Amniotic stem cell (primary cell): ENCODE data around the gene ALDH2.
"Not testable (repeated sequence)": the region's sequence is repeated elsewhere in the genome, so short reads cannot be mapped to it uniquely, and the experiment has no call there.

ENCODE experiments used
- DNase-seq: peaks from one replicate; lab custom pipeline; 2025; lab: John Stamatoyannopoulos, UW

The ALDH2 gene

DNA sequence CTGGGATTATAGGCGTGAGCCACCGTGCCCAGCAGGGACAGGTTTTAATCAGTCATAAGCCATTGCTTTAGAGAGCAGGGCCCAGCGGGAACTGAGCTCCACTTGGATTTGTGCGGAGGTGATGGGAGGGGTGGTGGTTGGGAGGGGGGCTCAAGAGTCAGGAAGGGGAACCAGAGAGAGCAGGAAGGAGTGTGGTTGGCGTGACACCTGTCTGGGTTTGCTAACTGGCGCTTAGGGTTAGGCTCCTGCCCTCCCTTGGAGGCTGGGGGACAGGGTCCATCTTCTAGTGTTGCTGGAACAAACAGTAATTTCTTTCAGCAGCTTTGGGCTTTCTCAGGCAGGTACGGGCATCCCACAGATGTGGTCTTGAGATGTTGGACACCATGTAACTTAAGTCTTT is 7.5 kb upstream of the ALDH2 start:
- no peak for DNase-seq

DNA sequence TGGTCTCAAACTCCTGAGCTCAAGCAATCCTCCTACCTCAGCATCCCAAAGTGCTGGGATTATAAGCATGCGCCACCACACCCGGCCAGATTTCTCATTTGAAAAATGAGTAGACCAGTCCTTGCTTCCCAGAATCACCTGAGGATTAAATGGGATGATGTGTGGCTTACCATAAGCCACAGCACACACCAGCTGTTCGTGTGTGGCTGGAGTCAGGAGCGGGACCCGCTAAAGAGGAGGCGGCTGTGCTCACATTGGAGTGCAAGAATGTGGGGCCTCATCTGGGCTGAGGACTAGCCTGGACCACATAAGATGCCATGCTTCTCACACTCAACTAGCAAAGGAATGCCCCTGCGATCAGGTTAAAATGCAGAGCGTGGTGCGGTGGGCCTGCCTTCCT is 6.7 kb upstream of the ALDH2 start:
- no peak for DNase-seq

DNA sequence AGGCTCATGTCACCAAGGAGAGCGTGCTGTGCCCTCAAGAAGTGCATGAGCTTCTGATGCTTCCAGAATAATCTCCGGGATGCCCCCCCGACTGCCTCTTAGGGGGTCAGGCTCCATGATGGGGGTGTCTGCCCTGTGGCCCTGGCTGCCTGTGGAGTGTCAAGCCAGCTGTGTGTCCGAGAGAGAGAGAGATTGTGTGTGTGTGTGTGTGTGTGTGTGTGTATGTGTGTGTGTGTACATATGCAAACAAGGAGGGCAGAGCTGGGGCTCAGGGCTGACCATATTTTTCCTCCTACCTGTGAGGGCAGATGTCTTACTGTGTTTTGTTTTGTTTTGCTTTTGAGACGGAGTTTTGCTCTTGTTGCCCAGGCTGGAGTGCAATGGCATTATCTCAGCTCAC is 5.6 kb upstream of the ALDH2 start:
- DNase-seq: no peak

DNA sequence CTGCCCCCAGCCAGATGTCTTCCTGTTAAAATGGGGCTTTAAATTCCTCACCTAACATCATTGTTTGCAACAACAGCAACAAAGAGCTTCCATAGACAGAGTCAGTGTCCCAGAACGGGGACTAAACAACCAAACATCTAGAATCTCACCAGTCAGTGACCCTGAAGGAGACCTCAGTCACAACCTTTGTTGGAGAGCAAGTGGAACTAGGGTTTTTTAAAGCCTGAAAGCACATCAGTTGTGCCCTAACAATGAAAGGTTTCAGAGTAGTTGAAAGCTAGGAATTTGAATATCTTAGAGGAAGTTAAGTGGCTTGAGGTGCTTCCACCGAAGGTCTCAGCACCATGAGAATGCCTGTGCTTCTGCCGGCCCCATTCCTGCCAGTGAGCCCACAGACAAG is 5.0 kb upstream of the ALDH2 start:
- DNase-seq: no peak

DNA sequence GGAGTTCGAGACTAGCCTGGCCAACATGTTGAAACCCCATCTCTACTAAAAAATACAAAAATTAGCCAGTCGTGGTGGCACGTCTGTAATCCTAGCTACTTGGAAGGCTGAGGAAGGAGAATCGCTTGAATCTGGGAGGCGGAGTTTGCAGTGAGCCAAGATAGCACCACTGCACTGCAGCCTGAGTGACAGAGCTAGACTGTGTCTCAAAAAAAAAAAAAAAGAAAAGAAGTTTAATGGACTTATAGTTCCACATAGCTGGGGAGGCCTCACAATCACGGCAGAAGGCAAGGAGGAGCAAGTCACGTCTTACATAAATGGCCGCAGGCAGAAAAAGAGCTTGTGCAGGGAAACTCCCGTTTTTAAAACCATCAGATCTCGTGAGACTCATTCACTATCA is 3.2 kb upstream of the ALDH2 start:
- DNase-seq: not testable (repeated sequence)

DNA sequence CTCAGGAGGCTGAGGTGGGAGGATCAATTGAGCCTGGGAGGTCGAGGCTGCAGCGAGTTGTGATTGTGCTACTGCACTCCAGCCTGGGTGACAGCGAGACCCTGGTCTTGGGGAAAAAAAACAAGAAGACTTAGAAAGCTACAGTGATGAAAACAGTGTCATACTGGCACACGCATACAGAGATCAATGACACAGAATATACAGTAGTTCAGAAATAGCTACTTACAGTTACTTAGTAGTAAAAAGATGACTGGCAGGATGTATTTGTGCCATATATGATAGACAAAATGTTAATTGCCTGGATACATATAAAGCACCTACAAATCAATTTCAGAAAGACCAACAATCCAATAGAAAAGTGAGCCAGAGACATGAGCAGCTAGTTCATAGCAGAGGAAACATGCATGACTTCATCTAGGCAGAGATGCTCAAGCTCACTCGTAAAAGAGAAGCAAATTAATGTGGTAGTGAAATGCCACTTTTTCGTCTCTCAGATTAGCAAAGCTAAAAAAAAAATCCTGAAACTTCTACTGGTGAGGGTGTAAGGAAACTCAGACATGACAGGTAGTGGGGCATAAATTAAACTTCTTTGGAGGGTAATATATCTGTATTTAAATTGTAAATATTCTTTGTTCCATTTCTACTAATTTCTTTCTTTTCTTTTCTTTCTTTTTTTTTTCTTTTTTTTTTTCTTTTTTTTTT is 2.5 kb upstream of the ALDH2 start:
- no peak for DNase-seq

DNA sequence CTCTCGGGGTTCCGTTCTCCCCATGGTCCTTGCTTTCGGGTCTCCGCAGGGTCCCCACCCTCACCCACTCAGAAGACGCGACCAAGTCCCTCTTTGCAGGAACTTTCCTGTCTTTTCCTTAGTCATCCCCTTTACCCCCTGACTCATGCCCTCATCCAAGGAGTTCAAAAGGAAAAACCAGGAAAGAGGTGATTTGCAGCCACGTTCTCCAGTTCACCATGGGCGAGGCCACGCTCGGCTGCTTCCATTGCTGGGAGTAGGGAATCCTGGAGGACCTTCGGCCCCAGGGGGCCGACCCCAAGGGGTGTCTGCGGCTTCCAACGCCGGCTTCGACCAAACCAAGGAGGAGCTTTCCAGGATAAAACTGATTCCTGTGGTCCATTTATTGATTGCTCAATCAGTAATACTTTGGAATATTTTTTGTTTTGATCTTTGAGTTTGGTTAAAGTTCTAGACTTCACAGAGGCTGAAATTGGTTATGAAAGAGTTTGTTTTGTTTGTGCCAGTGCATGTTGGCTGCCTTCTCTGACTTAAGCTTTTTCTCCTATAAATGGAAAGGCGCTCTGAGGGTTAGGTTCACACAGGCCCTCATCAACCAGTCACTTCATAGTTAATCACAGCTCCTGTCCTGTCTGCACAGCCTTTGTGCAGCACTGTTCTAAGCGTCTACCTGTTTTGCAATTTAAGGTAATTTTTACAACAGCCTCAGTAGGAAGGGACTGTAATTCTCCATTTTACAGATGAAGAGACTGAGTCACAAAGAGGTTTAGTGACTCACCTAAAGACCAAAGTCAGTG is 827 bp downstream of the ALDH2 start:
- no peak for DNase-seq

DNA sequence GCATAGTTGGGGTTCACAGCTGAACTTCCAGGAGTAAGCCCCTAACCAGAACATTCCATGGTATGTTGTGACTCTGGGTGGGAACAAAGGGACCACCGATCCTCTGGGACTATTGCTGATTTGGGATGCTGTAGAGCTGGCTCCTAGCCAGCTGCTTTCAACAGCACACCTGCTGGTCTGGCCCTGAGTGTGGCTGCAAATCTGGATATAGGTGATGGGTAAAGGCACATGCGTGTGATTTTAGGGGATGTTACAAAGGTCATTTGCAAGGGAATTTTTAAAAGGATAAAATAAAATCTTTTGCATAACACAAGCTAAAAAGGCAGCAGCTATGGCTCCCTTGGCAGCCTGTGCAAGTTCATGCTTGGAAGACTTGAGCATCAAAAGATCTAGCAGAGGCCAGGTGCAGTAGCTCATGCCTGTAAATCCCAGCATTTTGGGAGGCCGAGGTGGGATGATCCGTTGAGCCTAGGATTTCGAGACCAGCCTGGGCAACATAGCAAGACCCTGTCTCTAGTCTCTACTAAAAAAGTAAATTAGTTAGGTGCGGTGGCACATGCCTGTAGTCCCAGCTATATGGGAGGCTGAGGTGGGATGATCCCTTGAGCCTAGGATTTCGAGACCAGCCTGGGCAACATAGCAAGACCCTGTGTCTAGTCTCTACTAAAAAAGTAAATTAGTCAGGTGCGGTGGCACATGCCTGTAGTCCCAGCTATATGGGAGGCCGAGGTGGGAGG is 1.6 kb downstream of the ALDH2 start:
- no peak for DNase-seq

DNA sequence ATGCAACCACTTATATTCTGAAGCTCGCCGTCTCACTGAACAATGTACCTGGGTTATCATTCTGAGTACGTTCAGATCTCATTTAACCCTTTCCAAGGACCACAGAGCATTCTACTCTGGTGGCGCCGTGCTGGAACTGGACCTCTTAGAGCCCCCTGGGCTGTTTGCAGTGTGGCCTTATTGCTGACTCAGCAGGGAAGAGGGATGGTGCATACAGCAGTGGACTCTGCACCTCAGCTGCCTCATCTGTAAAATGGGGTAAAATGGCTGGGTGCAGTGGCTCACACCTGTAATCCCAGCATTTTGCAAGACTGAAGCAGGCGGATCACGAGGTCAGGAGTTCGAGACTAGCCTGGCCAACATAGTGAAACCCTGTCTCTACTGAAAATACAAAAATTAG is 2.9 kb downstream of the ALDH2 start:
- no peak for DNase-seq

DNA sequence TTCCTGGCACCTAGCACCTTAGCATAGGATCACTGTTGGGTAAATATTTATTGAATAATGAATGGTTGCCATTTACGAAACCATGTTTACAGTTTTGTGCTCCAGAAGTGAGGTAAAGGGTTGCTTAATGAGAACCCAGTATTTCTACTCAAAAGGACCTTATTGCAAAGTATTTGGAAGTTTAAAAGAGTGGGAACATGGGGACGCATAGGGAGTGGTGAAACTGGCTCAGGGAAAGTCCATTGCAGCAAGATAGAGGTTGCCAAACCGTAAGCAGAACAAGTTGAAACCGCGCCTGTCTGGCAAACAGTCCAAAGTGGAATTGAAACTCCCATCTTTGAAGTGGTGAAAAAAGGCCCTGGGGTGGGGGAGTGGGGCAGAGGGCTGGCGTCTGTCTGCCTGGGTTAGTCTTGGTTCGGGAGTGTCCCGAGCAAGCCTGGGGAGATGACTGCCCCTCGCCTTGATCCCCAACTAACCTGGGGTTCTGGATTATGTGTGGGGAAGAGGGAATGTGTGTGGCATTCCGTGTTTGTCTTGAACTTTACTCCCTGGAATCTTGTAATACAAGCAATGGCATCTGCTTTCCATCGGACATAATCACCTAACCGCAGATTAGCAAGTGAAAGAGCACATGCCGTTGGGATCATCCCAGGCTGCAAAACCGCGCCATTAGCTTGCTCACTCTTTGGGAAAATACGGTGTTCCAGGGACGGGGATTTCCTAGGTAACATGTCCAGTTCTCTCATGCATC is 7.2 kb downstream of the ALDH2 start:
- DNase-seq: peak; percentile 39

DNA sequence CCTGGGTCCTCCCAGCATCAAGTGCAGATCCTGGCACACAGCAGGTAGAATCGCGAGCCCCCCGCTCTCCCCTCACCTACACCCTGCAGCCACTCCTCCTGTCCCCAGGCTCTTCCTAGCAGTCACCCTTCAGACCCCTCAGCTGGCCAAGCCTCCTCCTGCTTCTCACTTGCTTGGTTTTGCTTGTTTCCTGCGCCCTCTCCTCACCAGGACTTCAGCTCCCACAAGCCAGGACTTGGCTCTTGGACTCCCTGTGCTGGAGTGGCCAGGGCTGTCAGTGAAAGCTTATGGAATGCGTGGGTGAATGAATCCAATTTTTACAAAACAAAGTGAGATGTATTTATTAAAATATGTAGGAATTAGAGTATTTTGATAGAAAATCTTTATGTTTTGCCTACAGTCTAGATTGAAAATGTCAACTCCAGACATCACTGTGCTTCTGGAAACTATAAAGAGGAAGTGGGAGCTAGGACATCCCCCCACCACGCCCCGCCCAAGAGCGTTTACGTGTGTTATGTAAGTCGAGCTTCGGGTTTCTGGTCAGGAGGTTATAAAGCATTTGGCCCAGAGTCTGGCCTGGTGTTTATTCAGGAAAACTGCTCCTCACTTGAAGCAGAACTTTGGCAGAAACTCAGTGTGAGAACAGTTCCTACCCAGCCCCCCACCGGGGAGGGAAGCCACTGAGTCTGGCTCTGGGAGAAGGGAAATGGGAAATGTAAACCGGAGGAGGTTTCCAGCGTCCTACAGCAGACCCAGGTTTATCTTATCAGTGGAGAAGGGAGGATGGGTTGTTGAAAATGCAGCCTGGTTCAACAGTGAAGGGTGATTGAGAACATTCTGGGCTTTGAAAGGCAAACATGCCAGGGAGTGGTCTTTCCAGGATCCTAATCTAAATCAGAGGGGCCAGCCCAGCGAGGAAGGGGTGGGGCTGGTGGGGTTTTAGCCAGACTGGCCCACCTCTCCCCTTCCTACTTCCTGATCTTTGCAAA is 8.8 kb downstream of the ALDH2 start:
- DNase-seq: no peak

DNA sequence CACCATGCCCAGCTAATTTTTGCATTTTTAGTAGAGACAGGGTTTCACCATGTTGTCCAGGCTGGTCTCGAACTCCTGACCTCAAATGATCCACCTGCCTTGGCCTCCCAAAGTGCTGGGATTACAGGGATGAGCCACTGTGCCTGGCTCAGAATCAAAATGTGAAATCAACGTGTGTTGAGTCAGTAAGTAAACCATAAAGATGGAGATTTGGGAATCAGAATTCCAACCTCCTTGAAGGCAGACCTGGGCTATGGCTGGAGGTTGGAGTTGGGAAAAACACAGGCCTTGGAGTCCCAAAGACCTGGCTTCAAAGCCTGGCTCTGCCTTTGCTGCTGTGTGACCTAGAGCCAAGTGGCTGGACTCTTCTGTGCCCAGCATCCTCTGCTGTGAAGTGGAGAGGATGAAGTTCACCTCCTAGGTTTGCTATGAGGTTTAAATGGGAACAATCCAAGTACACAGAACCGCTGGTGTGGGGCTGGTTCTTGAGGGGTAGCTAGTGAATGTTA is 10.2 kb downstream of the ALDH2 start:
- DNase-seq: no peak

DNA sequence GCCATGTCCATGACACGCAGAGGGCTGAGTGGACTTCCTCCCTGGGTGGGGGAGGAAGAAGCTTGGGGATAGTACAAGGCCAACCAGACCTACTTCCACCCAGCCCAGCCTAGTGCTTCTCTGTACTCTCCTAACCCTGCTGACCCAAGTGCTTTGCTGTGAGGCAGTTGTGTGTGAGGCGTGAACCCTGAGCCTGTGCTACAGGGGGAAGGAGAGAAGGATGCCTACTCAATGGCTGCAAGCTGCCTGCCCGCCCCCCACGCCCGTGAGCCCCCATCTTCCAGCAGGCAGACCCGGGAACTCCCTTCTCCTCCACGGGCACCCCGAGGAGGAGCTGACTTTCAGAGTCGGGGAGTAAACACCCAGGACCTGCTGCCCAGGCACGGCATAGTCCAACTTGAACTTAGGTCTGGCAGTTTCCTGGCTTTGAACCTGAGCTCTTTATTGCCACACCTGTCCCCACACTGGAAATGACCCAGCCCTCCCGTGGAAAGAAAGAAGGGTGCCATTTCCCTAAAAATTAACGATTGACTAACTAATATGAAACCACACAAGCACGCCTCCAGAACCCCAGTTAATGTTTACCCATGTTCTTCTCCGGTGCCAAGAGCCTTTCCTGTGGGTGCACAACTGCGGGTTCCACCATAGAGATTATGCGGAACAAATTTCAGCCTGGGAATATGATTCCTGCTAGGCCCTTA is 10.8 kb downstream of the ALDH2 start:
- DNase-seq: no peak

DNA sequence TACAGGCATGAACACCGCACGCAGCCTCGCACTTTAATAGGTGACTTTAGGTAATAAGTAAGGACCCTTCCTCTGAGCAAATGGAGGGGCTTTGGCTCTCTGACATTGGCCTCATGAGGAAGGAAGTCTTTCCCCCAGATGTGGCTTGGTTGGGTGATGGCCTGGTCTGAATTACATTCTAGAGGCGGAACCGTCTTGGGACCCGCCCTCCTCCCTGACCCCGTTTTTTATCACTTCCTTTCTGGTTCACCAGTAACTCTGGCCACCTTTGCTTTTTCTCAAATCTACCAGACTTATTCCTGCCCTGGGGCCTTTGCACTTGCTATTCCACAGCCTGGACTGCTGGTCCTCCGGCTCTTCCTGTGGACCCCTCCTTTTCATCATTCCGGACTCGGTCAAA is 13.4 kb downstream of the ALDH2 start:
- no peak for DNase-seq

DNA sequence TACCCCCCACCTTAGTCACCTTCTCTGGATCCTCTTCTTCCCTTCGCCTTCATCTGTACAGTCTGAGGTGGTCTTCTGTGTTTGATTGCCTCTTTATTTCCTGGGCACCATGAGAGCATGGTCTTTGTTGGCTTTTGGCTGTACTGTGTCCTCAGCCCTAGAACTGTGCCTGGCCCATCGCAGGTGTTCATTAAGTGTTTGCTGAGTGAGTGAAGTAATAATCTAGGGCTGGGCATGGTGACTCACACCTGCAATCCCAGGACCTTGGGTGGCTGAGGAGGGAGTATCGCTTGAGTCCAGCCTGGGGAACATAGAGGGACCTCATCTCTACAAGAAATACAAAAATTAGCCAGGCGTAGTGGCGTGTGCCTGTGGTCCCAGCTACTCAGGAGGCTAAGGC is 13.9 kb downstream of the ALDH2 start:
- no peak for DNase-seq

DNA sequence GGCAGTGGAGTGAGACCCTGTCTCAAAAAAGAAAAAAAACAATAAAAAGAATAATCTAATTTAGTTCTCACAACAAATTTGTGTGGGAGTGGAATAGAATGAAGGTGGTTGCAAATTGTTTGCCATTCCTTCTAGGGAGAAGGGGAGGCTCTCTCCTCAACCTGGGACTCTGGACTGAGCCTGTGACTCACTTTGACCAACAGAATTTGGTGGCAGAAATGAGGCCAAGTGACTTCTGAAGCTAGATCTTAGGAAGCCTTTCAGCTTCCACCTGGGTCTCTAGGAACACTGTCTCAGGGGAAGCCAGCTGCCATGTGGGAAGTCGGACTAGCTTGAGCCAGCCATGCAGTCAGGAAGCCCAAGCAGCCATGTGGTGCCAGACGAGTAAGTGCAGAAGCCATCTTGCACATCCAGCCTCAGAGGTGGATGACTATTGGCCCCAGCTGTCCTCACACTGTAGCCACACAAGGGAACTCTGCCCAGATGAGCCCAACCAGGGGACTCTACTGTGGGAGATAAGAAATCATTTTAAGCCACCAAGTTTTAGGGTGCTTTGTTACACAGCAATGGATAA is 14.4 kb downstream of the ALDH2 start:
- DNase-seq: no peak

DNA sequence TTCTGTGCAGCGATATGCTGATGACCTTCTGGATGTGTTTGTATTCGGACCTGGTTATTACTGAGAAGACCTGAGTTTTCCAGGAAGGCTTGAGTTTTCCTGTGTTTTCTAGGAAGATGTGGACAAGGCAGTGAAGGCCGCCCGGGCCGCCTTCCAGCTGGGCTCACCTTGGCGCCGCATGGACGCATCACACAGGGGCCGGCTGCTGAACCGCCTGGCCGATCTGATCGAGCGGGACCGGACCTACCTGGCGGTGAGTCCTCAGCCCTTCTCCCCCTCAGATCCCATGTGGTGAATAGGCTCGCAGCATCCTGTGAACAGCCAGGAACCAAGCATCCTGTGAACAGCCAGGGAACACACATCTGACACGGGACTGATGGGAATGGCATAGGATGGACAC is 16.3 kb downstream of the ALDH2 start:
- DNase-seq: no peak

DNA sequence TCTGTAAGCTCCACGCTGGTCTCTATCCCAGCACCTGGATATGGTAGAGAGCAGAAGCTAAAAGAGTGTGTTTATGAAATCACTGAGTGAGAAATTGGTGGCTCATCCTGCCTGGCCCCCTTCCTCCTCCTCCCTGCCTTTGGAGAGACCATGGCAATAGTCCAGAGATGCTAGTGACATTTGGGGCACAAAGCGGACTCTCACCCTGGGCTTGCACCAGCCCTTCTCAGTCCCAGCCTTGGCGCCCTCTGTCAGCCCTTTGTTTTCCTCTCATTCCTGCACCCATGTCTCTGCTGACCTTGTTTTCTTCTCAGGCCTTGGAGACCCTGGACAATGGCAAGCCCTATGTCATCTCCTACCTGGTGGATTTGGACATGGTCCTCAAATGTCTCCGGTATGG is 18.2 kb downstream of the ALDH2 start:
- no peak for DNase-seq

DNA sequence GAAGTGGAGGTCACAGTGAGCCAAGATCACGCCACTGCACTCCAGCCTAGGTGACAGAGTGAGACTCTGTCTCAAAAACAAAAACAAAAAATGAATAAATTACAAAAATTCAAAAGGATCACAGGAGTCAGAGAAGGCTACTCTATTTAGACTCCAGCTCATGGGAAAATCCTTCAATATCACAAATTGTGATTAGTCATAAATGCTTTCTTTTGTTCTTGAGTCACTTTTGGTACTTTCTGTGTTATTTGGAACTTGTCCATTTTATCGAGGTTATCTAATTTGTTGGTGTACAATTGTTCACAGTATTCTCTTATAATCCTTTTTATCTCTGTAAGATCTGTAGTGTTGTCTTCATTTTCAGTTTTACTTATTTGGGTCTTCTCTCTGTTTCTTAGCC is 18.9 kb downstream of the ALDH2 start:
- DNase-seq: no peak

DNA sequence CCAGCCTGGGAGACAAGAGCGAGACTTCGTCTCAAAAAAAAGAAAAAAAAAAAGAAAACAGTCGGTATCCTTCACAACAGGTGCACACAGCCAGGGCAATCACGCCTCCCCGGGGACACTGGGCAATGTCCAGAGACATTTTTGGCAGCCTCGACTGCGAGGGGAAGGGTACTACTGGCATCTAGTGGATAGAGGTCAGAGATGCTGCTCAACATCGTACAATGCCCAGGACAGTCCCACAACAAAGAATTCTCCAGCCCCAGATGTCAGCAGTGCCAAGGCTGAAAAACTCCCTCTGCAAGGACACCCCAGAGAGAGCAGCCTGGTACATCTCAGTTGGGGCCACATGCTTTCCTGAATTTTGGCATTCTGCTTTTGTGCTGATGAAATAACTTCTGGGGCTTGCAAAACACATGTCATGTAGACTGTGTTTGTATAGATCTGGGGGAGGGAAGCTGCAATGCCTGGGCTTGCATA is 21.5 kb downstream of the ALDH2 start:
- DNase-seq: no peak
